Measurements from ENCODE around the gene GIMAP5.

DNA sequence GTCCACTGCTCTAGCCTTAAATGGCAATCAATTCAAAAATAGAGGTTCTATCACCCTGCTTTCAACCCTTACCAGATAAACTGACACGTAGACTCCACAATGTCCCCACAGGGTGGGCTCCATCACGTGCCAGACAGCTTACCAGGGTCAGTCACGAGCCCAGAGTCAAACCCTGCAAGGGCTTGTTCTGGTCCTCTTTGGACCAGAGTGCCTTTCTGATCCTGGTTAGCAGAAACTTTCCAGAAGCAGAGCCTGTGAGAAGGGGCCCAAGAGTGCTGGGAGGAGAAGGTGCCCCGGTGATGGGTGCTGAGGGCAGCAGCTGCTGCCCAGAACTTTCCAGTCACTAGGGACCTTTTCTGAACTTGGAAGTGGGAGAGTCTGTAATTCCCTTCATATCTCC is 354 bp upstream of the GIMAP5 start:
- TF ChIP-seq, protein P1, sequence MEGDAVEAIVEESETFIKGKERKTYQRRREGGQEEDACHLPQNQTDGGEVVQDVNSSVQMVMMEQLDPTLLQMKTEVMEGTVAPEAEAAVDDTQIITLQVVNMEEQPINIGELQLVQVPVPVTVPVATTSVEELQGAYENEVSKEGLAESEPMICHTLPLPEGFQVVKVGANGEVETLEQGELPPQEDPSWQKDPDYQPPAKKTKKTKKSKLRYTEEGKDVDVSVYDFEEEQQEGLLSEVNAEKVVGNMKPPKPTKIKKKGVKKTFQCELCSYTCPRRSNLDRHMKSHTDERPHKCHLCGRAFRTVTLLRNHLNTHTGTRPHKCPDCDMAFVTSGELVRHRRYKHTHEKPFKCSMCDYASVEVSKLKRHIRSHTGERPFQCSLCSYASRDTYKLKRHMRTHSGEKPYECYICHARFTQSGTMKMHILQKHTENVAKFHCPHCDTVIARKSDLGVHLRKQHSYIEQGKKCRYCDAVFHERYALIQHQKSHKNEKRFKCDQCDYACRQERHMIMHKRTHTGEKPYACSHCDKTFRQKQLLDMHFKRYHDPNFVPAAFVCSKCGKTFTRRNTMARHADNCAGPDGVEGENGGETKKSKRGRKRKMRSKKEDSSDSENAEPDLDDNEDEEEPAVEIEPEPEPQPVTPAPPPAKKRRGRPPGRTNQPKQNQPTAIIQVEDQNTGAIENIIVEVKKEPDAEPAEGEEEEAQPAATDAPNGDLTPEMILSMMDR (conservative IDR thresholded peaks at IDR 0.05; ENCODE audit: low read depth, low read length) = no peak
- TF ChIP-seq EZH2phosphoT487 (IDR thresholded peaks at IDR 0.05; ENCODE audit: borderline replicate concordance, low read length) (no peak), EZH2 (IDR thresholded peaks at IDR 0.05; ENCODE audit: low read length, unreplicated experiment) (no peak)
